RKO (cell line): ENCODE data around the gene MAGI1.

Experiments used
- DNase-seq: peaks from one replicate; pipeline ENCODE4 v3.0.0-alpha.2; 2016; ENCODE audit warnings: low spot score

The MAGI1 gene

DNA sequence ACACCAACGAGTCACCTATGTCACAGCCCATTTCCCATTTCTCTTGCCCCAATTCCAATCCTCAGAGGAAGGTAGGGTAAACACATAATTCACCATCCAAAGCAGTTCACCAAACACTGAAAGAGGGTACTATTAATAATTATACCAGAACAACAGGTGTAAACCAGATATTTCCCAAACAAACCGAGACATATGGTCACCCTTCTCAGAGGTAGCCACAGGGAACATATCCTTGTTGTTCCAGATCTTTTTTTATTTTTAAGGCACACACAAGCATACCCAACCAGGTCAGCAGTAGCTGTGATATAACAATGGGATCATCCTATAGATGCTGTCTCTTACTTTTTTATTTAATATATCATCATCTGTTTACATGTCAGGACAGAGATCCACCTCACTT is 24.7 kb downstream of the MAGI1 start:
- DNase-seq: no peak

DNA sequence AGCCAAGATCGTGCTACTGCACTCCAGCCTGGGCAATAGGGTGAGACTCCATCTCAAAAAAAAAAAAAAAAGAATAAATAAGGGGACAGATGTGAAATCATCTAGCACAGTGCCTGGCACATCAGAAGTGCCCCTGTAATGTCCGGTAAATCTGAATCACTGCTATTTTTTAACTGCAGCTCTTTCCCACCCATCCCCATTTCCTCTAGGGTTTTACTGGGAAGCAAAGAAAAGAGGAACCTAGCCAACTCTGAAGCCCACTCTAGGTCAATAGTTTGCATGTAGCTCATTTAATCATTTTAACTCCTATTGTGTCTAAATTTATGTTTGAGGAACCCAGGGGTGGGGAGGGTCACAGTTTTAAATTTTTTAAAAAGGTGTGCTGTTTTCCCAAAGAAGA is 26.0 kb downstream of the MAGI1 start:
- DNase-seq: no peak

DNA sequence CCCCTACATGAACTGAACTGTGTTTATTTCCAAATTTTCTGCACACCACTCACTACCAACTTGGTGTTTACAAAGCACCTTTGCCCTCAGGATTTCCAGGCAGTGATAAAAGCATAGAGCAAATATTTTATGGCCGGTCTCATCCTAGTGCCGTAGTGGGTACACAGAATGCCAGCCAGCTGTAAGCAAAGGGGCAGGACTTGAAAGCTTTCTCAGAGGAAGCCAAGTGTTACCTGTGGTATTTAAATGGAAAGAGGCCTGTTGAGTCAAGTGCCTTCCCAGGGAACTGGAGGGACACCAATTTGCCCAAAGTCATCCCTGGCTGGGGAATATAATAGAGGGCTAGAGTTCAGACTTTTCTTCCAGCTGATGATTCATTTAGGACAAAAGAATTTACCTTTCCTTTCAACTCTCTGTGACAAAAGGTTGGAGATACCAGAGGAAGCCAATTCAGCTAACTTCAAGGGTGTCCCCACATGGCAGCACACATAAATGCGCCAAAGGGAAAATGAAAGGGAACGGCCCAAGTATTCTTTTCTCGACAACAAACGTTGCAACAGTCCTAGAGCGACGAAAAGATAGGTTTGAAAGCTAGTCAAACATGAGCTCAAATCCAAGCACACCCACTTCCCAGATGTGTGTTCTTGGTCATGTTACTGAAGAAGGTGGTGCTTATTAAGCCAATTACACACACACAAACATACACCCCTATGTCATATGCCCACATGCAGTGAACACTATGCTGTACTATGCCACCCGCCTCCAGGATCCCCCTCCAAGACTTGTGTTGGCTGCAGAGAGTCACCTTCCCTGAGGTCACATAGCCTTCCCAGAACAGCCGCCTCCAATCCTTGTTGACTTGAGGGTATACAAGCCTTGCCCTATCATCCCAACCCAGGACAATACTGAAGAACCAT is 27.7 kb downstream of the MAGI1 start:
- DNase-seq: no peak

DNA sequence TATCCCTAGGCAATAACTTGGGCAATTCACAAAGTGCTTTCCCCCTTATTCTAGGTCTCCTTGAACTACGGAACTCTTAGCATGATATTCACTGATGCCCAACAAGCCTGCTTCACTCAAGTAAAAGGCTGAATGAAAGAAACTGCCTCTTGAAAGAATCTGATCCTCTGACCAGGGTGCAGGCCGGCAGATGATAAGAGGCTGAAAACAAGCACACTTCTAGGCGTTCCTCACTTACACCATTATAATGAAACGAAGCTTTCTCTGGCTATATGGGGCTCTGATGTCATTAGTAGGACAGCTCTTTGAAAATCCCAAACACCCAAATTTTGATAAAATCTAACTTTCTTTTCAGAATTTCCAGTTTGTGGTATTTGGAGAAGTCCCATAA is 28.4 kb downstream of the MAGI1 start:
- no peak for DNase-seq

DNA sequence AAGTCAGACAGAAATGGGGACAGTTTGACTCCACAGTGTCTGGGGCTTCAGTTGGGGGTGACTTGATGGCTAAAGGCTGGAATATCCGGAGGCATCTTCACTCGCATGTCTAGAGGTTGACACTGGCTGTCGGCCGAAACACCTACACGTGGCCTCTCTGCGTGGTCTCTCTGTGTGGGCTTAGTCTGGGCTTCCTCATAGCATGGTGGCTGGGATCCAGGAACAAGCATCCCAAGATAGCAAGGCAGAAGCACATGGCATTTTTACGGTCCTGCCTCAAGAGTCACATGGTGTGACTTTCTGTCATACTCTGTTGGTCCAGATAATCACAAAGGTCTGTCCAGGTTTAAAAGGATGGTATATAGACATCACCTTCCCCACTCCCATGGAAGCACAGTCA is 34.5 kb downstream of the MAGI1 start:
- DNase-seq: no peak

DNA sequence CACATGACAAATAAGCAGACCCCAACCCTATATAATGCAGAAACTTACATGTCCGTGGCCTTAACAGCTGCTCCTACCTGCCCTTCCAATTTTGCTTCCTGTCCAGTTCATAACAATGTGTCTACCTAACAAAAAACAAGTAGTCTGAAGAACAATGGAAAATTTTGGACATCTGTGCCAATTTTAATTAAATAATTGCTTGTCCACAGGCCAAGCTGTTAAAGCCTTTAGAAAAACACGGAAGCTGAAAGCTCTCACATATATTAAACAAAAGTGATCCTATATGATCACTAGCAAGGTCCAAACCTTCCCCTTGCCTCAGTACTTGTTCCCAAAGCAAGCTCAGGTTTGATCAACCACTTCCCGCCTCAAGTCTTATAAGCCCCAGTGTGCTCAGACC is 37.1 kb downstream of the MAGI1 start:
- DNase-seq: no peak

DNA sequence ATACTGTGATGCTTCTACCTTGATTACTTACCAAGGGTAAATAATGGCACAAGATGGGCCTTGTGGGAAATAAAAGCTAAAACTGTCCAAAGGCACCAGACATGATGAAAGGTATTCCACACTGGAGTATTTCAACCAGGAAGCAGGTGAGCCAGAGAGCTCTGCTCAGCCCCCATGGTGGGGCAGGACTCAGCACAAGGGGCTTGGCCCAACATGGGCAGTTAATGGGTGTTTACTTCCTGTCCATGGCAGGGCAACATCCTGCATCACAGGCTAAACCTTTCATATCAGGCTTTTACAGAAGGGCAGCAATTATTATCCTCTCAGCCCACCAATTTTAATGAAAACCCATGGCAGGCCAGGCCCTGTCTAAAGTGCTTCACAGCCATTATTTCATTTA is 38.2 kb downstream of the MAGI1 start:
- DNase-seq: no peak

DNA sequence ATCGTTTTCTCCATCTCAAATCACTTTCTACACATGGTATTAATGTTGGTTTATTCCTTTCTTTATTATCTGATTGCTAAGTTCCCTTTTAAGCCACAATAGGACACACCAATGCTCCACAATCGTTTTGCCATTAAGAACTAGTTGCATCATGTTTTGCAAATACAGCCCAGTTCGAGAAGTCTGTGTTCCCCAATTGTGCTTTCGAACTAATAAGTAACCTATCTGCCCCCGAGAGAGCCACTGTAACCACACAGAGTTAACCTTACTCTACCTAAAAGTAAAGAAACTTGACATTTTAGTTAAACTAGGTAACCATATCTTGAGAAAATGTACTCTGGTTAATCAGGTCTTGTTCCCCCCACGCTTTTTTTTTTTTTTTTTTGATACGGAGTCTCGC is 39.1 kb downstream of the MAGI1 start:
- DNase-seq: no peak

DNA sequence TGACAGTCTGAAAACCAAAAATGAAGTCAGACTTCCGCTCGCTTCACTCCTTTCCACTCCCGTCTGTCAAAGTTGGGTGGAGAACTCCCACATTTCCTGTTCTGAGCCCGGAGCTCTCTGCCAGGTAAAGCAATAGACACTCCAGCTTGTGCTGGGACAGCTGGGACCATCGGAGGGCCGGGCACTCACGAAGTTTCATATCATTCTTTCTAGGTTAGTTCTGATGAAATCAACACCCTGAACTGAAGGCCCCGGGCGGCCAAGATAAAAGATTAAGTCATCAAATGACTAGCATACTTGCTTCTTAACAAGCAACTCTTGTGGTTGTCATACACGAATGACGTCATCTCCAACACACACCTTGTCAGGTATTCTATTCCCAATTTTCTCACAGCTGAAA is 42.1 kb downstream of the MAGI1 start:
- no peak for DNase-seq

DNA sequence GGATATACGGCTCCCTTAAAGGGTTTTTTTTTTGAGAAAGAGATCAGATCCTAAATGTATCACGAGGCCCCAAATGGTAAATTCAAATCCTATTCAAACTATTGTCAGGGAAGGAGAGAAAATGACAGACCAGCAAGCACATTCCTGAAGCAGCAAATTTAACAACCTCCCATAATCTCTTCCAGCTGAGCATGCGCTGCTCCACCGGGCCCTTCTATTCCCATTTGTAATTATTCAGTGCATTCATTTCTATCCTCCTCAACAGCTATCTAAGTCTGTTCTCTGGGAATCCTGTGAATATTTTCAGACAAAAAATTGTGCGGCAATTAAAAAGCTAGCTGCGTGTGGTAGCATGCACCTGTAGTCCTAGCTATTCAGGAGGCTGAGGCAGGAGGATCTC is 43.2 kb downstream of the MAGI1 start:
- DNase-seq: no peak

DNA sequence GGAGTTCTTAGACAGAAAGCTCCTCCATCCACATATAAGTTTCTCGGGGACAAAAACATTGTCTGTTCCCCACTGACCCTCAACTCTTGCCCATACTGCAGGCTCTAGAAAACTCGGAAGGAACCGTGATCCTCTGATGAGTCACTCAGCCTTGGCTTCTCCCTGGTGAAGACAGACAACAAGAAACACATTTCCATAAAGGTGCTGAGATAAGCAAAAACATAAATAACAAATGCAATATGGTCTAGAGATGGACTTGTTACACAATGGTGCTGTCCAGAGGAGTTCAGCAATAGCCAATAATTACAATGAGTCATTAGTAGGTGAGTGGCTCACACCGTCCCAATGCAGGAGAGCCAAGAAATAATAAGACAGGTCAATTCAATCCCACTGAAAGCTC is 43.7 kb downstream of the MAGI1 start:
- DNase-seq: peak; percentile 8

DNA sequence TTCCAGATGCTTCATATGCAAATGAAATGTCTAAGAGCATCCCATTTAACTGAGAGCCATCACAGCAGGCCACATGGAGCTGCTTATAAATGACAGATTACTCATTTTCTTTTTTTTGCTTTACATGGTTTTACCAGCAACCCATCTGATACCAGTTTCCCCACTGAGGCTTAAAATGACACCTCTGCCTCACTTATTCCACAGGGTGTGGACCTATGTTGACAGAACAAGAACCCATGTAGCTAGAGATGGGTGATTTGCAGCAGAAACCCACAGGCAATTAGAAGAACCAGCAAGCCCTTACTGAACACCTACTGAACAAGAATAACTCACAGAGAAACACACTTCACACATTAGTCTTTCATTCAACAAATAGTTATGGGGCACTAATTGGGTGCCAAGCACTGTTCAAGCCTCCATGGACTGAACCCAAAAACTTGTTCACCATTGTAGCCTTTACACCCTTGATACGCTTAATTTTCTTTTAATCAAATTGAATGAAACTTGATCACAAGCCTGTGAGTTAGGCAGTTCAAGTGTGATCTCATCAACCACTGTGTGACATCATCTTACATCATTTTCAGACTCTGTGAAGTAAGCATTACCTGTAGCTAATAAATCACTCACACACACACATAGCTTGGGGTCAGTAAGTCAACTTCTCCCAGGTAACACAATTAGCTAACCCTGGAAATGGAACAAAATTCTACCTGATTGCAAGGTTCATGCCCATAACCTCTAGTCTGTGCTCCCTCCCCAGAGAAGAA is 45.4 kb downstream of the MAGI1 start:
- DNase-seq: no peak

DNA sequence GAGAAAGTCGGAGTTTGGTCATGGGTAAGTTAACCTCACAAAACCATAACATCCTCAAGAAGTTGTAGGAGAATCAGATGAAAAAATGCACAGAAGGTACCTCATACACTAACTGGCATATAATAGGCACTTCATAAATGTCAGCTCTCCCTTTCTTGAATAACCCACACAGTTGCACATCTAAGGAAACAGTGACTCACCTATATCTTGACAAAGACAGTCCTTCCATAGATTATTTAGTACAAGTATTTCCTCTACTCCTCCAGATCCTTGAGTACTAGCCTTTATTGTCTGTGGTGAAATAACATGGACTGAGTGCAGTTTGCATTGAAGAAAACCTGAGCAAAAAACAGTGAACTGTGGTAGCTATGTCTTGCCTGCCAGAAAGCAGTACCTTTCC is 46.6 kb downstream of the MAGI1 start:
- DNase-seq: no peak

DNA sequence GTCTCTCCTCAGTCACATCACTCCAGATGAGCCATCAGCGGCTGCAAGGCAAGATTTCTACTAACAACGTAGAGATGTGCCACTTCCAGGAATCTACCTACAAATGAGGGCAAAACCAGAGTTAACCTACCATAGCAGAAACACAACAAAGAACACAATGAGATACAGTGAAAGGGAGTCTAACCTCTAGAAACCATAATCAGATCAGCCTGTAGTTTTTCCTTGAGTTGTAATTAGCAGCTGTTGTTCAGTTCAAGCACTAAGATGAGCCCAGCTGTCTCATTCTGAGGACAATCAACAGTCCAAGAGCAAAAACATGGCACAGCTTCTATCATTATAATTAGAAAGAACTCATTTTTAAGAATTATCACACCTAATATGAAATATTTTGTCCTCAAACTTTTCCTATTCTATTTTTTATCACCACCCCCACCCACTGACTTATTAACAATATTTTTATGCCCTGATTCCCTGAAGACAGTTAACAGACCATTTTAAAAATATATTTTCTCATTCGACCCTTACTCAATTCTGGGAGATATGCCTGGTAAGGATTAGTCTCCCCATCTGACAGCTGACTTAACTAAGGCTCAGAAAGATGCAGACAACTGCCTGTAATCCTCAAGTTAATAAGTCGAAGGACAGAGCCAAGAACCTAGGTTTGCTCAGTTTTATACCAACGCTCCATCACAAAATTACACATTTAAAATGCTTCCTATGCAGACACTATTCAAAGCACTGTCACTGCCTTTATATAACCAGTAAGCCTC is 50.1 kb downstream of the MAGI1 start:
- DNase-seq: no peak

DNA sequence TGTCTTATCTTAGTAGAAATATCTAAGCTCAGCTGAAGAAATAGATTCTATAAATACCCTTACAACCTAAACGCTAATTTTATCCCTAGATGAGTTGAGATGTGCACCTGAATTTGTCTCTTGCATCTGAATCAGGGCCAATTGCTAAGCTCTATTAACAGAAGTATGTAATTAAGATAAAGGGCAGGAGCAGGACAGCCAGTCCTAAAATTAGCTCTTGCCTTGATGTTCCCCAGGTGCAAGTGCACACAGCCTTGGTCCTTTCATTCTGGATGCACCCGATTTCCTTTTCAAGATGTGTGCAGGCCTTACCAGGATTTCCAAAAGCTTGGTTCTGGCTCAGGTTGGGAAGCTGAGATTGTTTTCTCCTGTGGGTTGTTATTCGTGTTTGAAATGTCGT is 52.4 kb downstream of the MAGI1 start:
- no peak for DNase-seq

DNA sequence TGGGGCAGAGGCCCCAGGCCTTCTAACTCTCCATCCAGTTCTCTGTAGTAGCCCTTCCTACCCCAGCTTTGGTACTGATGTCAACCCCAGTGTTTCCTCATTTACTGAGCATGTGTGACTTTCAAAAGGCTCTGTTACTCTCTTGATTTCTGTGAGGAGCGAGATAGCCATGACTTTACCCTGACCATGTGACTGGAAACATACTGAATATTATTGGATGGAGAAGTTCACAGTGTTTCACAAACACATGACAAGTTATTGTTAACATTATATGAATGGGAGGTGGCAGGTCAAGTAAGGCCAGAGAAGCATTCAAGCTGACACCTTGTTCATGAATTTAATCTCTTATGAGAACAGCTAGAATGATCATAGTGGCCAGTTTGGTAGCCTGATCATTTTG is 53.7 kb downstream of the MAGI1 start:
- DNase-seq: no peak

DNA sequence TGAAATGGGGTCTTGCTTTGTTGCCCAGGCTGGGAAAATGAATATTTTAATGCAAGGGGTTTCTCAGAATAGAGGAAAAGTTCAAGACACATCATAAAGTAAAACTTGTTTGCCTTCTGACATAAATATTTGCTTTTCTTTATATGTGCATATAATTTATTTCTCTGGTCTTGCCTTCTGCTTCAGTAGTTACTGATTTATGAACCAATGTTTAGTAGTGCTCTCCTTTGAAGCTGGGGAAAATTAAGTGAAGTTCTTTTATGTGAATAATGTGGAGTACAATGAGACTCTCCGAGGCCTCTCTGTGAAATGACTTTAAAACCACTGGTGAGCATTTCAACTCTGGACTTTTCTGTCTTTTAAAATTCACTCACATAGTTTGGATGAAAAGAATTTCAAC is 55.6 kb downstream of the MAGI1 start:
- DNase-seq: no peak

DNA sequence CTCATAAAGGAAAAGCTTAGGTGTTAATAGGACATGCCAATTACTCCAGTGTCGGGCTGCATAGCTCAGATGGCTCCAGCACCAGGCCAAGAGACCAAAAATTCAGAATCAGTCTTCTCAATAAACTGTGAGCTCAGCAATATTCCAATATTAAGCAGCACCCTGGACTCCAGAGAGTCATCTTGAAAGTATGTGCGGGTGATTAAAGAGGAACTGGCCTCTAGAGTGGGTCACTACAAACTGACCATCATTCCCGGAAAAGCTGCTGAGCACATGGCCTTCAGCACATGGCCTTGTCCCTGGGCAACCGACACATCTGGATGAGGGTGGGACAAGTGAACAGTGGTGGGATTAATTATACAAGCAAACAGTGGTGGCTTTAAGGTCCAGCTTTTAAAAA is 59.0 kb downstream of the MAGI1 start:
- DNase-seq: peak; percentile 56

DNA sequence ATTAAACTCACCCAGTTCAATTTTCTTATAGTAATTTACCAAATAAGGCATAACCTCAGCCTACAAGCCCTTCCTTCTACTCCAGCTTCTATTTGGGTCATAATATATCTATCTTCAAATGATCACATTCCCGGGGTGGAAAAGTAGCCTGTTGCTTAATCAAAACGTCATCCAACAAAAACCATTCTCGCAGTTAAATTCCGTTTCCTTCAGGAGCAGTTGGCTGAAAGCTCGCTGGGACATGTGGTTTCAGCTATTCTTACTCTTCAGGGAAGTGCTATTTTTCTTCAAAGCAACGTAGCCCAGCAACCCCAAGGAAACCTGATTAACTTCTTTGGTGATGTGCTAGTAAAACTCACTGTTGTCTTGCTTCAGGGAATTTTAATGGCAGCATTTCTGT is 59.6 kb downstream of the MAGI1 start:
- no peak for DNase-seq

DNA sequence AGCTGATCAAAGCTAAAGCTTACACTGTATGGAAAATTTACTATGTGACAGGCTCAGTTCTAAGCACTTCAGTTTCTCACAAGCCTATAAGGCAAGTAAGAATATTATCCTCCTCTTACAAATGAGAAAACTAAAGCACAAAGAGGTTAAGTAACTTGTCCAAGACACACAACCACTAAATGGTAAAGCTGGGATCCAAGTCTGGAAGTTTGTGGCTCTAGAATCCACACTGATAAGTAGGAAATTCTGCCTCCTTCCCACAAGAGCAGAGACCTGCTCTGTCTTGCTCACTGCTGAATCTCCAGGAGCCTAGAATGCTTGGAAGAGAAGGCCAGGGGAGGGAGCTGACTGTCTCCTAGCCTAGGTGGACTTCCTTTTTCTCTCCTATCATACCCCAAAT is 60.6 kb downstream of the MAGI1 start:
- no peak for DNase-seq

DNA sequence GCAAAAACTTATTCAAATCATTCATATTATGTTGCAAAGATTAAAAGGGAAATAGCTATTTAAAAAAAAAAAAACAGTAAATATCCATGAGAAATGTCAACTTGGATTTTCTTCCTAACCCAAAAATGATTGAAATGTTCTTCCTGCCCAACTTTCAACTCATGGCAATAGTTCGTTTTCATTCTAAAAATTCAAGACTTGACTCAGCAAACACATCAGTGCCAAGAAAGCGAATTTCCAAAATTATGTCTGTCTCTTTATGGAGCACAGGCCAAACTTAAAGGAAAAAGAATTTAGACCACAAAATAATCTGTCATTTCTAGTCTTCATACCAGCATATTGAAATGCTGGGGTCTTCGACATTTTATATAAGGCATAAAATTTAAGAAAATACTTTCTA is 63.7 kb downstream of the MAGI1 start:
- DNase-seq: no peak

DNA sequence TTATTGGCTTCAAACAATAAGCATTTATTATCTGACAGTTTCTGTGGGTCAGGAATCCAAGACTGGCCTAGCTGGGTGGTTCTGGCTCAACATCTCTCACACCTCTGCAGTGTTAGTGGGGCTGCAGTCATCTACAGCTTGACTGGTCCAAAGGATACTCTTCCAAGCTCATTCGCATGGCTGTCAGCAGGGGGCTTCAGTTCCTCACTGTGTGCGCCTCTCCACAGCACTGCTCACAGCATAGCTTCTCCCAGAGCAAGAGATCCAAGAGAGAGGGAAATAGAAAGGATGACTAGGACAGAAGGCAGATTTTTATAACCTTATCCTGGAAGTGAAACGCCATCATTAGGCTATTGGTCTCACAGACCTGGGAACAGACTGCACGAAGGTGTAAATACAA is 64.2 kb downstream of the MAGI1 start:
- DNase-seq: no peak

DNA sequence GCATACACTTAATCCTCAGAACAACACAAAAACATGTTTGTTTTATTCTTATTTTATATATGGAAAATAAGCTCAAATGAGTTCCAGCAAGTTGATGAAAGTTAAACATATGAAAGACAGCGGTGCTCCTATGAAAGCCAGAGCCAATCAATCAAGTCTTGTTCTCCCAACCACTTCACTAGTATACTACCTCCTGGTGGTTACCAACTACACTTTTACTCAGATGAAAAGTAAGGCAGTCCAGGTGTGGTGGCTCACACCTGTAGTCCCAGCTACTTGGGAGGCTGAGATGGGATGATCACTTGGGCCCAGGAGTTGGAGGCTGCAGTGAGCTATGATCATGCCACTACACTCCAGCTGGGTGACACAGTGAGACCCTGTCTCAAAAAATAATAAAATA is 66.0 kb downstream of the MAGI1 start:
- no peak for DNase-seq
